GM23248 (cell line): ENCODE data around the gene POLA1. TPM values are rescaled to one million over a fixed set of nuclear protein-coding genes. Genes with fewer than 3 reads are reported as not detected.

Experiments
- DNase-seq: peaks from one replicate; pipeline ENCODE4 v3.0.0-alpha.2; 2015
- H2AFZ ChIP-seq: fragments of 200-600 bp; sonication (generic); 2 replicates; pipeline ENCODE4 v1.6.1; 2016; ENCODE audit warnings: antibody characterized with exemption
- H3F3A ChIP-seq: fragments of 200-600 bp; sonication (generic); 2 replicates; pipeline ENCODE4 v1.6.1; 2016; ENCODE audit warnings: mild to moderate bottlenecking, antibody characterized with exemption, mixed run types; ENCODE audit not compliant: insufficient read depth
- H3K27ac ChIP-seq: fragments of 200-600 bp; sonication (generic); 2 replicates; pipeline ENCODE4 v1.5.1; 2016; ENCODE audit warnings: mild to moderate bottlenecking
- H3K27me3 ChIP-seq: fragments of 200-600 bp; sonication (generic); replicated peaks from 2 replicates; pipeline ENCODE4 v1.6.1; 2016; ENCODE audit warnings: mild to moderate bottlenecking; ENCODE audit not compliant: insufficient read depth
- H3K36me3 ChIP-seq: fragments of 200-600 bp; sonication (generic); 2 replicates; pipeline ENCODE4 v1.6.1; 2016; ENCODE audit warnings: low read depth, mild to moderate bottlenecking
- H3K4me1 ChIP-seq: fragments of 200-600 bp; sonication (generic); 2 replicates; pipeline ENCODE4 v1.6.1; 2016; ENCODE audit warnings: mild to moderate bottlenecking; ENCODE audit not compliant: insufficient read depth
- H3K4me2 ChIP-seq: fragments of 200-600 bp; sonication (generic); one replicate; pipeline ENCODE4 v1.6.1; 2016; ENCODE audit warnings: mild to moderate bottlenecking; ENCODE audit not compliant: unreplicated experiment
- H3K4me3 ChIP-seq: fragments of 200-600 bp; sonication (generic); 2 replicates; pipeline ENCODE4 v1.5.1; 2016; ENCODE audit warnings: mild to moderate bottlenecking
- H3K79me2 ChIP-seq: fragments of 200-600 bp; sonication (generic); 2 replicates; pipeline ENCODE4 v1.6.1; 2016; ENCODE audit warnings: mild to moderate bottlenecking; ENCODE audit not compliant: insufficient read depth
- H3K9ac ChIP-seq: fragments of 200-600 bp; sonication (generic); 2 replicates; pipeline ENCODE4 v1.6.1; 2016; ENCODE audit warnings: mild to moderate bottlenecking
- H3K9me2 ChIP-seq: fragments of 200-600 bp; sonication (generic); 2 replicates; pipeline ENCODE4 v1.6.1; 2016; ENCODE audit warnings: mixed run types, mild to moderate bottlenecking, moderate library complexity; ENCODE audit not compliant: insufficient read depth
- H3K9me3 ChIP-seq: fragments of 200-600 bp; sonication (generic); one replicate; pipeline ENCODE4 v1.6.1; 2017; ENCODE audit warnings: low read depth
- H4K20me1 ChIP-seq: fragments of 200-600 bp; sonication (generic); 2 replicates; pipeline ENCODE4 v1.6.0; 2016; ENCODE audit not compliant: insufficient read depth
- EZH2 ChIP-seq: fragments of 200-600 bp; sonication (generic); IDR thresholded peaks from 2 replicates; pipeline ENCODE4 v1.6.1; 2018; ENCODE audit warnings: antibody characterized with exemption, mild to moderate bottlenecking; ENCODE audit not compliant: insufficient read depth, poor library complexity, severe bottlenecking
- EZH2phosphoT487 ChIP-seq: fragments of 200-600 bp; sonication (generic); IDR thresholded peaks from 2 replicates; pipeline ENCODE4 v1.6.1; 2018; ENCODE audit warnings: antibody characterized with exemption, moderate library complexity, mild to moderate bottlenecking, low read depth; ENCODE audit not compliant: insufficient read depth
- WGBS, 2 experiments: methylation state at CpG; one replicate each; pipeline ENCODE4 v1.1.6; 2015 to 2017; ENCODE audit warnings: low lambda C conversion rate in 2 of 2, low coverage in 1 of 2; ENCODE audit errors: missing lambda C conversion rate in 2 of 2; 5-methylcytosine and 5-hydroxymethylcytosine counted together
- in situ Hi-C: fragments of 300-500 bp; cut with MboI; formaldehyde crosslinking; loops from 2 replicates; pipeline ENCODE4 v1.15.0; 2020
- polyA plus RNA-seq: library from polyadenylated mRNA; unstranded; fragments of >200 nt; fragmentation: Nextera tagmentation; extraction: Ambion mirVana; gene quantifications from 2 replicates; pipeline ENCODE4 v1.2.1, GENCODE V29; 2016
- total RNA-seq: library from RNA; depleted of rRNA; stranded (reverse); fragments of >200 nt; shearing (Covaris generic); gene quantifications from 2 replicates; pipeline ENCODE4 v1.2.3, GENCODE V29; 2014

Gene POLA1
- total and polyA plus RNA-seq, 2 experiments from 2014 or later: 4.1 to 6.7 TPM

DNA sequence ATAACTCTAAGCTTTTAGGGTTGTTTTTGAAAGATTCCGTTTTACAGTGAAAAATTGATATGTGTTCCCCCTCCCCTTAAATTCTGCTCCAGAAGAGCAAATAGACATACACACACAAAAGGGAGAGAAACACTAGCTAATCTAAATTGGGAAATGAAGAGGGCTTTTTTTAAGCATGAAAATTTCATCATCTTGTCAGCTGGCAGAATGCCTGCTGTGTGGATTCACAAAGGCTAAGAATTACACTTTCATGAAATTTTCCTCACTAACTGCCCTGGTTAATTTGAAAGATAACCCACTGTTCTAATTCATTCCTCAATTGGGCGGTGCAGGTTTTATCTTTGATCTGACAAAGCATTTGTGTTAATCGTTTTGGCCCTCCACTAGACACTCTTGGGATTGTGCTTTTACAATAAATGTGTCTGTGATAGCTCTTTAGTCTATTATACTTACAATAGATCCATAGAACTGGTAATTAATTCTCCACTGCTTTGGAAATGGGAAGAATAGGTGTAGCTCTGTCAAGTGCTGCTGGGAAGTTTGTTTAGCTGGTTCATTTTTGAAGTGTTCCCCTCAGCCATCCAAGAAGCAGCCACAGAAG lies 152.9 kb downstream of the POLA1 start:
- Histone ChIP-seq H3K9me2 (no peaks in the 10 kb centered on the region), H3K9me3 (no peaks in the 10 kb centered on the region), H2AFZ (no peak overlapping the region), H4K20me1 (no peaks in the 10 kb centered on the region), H3K9ac (no peak overlapping the region), H3F3A (no peaks in the 10 kb centered on the region), H3K4me2 (no peak overlapping the region), H3K4me1 (0 out of 2 replicates have a peak, but pooled peaks cover 6% of the 10 kb centered on the region), H3K79me2 (no peaks in the 10 kb centered on the region), H3K27ac (no peak overlapping the region), H3K4me3 (no peak overlapping the region), H3K36me3 (no peaks in the 10 kb centered on the region), H3K27me3 (no peaks in the 10 kb centered on the region)
- peak; percentile 52 for DNase-seq
- TF ChIP-seq EZH2phosphoT487: no peak
- no peak for TF ChIP-seq EZH2
- in situ Hi-C loops: loop anchor here (25.0 kb wide), 1 partner anchor 291 kb away; no protein-coding TSS in a partner anchor
- 70 to 71% methylated on average over 3 of the region's 3 CpGs for WGBS, 2 experiments

DNA sequence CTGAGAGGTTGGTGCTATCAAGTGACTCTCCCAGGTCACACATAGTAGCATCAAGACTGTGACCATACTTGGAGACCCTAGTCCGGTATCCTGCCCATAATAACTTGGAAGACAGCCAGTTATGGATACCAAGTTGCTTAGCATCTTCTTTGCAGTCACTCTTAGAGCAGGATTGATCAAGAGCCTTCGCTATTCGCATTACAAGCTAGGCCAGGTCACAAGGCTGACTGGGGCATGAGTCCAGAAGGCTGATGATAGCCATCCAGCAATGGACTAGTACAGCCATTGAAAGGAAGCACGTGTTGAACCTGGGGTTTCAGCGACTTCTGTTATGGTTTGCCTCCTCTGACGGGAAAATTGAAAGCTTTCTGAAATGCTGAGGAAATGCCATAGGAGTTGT lies 157.6 kb downstream of the POLA1 start:
- Histone ChIP-seq H3K4me2 (no peak overlapping the region), H3K4me3 (no peak overlapping the region), H3K27me3 (no peaks in the 10 kb centered on the region), H3K9me2 (no peaks in the 10 kb centered on the region), H3K9me3 (no peaks in the 10 kb centered on the region), H3K27ac (no peak overlapping the region), H3K9ac (no peak overlapping the region), H2AFZ (no peak overlapping the region), H3F3A (no peaks in the 10 kb centered on the region), H3K79me2 (no peaks in the 10 kb centered on the region), H3K36me3 (no peaks in the 10 kb centered on the region), H3K4me1 (0 out of 2 replicates have a peak, but pooled peaks cover 5% of the 10 kb centered on the region), H4K20me1 (no peaks in the 10 kb centered on the region)
- in situ Hi-C loops: no loop called here
- TF ChIP-seq EZH2: no peak
- no peak for TF ChIP-seq EZH2phosphoT487
- no peak for DNase-seq
- 91 to 92% methylated on average over 6 of the region's 6 CpGs for WGBS, 2 experiments

- Histone ChIP-seq H3K4me1 (0 out of 2 replicates have a peak, but pooled peaks cover under 1% of the 10 kb centered on the region), H3K27ac (no peak overlapping the region), H4K20me1 (no peaks in the 10 kb centered on the region), H3K79me2 (no peaks in the 10 kb centered on the region), H3K36me3 (no peaks in the 10 kb centered on the region), H3K4me2 (no peak overlapping the region), H3K4me3 (no peak overlapping the region), H2AFZ (no peak overlapping the region), H3K9me2 (no peaks in the 10 kb centered on the region), H3K9ac (no peak overlapping the region), H3K9me3 (no peaks in the 10 kb centered on the region), H3K27me3 (no peaks in the 10 kb centered on the region), H3F3A (no peaks in the 10 kb centered on the region)
- DNase-seq: no peak
- TF ChIP-seq EZH2phosphoT487: no peak
- in situ Hi-C loops: no loop called here
- WGBS, 2 experiments: 98% methylated on average over 4 of the region's 4 CpGs
Observed at GRCh38 chrX:24851780-24852179, 158.1 kb downstream of the POLA1 start.

DNA sequence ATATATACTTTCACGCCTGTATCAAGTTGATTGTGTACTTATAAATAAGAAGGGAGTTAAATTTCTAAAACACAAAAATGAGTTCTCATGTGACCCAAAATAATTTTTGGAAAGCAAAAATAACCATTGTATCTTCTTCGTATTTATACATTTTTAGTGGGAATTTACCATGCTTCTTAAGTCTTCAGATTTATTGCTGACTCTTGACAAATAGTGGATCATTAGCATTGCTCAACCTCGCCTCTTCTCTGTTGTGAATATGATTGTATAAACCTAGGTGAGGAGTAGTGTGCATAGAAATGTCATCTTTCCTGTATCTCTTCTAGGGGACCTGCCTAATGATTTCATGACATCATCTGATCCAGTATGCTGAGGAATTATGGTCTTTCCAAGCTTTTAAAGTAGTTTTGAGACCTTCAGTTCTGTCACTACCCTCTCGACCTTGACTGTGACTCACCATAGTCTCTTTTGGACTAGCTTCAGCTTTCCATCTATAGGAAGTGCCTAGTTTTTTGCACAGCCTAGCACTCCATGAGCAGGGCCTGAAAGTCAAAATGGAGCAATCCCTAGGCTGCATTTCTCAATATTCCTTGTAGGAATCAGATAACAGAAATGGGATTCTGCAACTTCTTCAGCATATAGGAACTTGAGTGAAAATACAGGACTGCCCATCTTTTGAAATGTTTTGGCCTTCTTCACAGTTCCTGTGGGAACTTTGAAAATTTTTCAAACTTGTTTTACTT lies 164.5 kb downstream of the POLA1 start:
- Histone ChIP-seq H3K9ac (no peak overlapping the region), H3K4me3 (no peak overlapping the region), H2AFZ (no peak overlapping the region), H3K4me2 (no peak overlapping the region), H3K4me1 (no peaks in the 10 kb centered on the region), H3K9me2 (no peaks in the 10 kb centered on the region), H3K36me3 (no peaks in the 10 kb centered on the region), H4K20me1 (no peaks in the 10 kb centered on the region), H3K27me3 (no peaks in the 10 kb centered on the region), H3K9me3 (no peaks in the 10 kb centered on the region), H3K79me2 (no peaks in the 10 kb centered on the region), H3F3A (no peaks in the 10 kb centered on the region), H3K27ac (no peak overlapping the region)
- TF ChIP-seq EZH2: no peak
- TF ChIP-seq EZH2phosphoT487: no peak
- peak; percentile 1 for DNase-seq
- WGBS, 2 experiments: 94 to 99% methylated on average over 4 of the region's 4 CpGs
- in situ Hi-C loops: no loop called here
